ENCODE data around the gene L1CAM.

Gene L1CAM

GRCh38 chrX:153911798-153912197, 25.8 kb upstream of the L1CAM start:
- no peak for TF ChIP-seq CTCF (conservative IDR thresholded peaks at IDR 0.05)
- no peak overlapping the region for H3K27ac ChIP-seq

- TF ChIP-seq CTCF (conservative IDR thresholded peaks at IDR 0.05) = no peak
- H3K27ac ChIP-seq = no peak overlapping the region
These were observed 24.5 kb upstream of the L1CAM start for GRCh38 chrX:153910446-153910845.

- TF ChIP-seq CTCF (conservative IDR thresholded peaks at IDR 0.05) = no peak
- H3K27ac ChIP-seq = no peak overlapping the region
These were observed 24.0 kb upstream of the L1CAM start for GRCh38 chrX:153909980-153910360.

GRCh38 chrX:153909024-153909979, 23.3 kb upstream of the L1CAM start:
- no peak for TF ChIP-seq CTCF (conservative IDR thresholded peaks at IDR 0.05)
- H3K27ac ChIP-seq = no peak overlapping the region

GRCh38 chrX:153908219-153908860, 22.4 kb upstream of the L1CAM start:
- H3K27ac ChIP-seq = no peak overlapping the region
- no peak for TF ChIP-seq CTCF (conservative IDR thresholded peaks at IDR 0.05)

- no peak overlapping the region for H3K27ac ChIP-seq
- no peak for TF ChIP-seq CTCF (conservative IDR thresholded peaks at IDR 0.05)
These were observed 21.5 kb upstream of the L1CAM start for GRCh38 chrX:153907456-153907855.

- TF ChIP-seq CTCF (conservative IDR thresholded peaks at IDR 0.05) = no peak
- no peak overlapping the region for H3K27ac ChIP-seq
These were observed 20.3 kb upstream of the L1CAM start for GRCh38 chrX:153906126-153906917.
